Myometrial cell (primary cell): ENCODE measurements around the gene CALR. TPM values are rescaled to one million over a fixed set of nuclear protein-coding genes. Genes with fewer than 3 reads are reported as not detected.

Experiments used
- total RNA-seq: library from RNA; depleted of rRNA; stranded (reverse); fragments of >200 nt; gene quantifications from 2 replicates; pipeline ENCODE4 v1.2.3, GENCODE V29; 2015

CALR gene
- total RNA-seq: 1,851 and 1,968 TPM in 2 replicates

DNA sequence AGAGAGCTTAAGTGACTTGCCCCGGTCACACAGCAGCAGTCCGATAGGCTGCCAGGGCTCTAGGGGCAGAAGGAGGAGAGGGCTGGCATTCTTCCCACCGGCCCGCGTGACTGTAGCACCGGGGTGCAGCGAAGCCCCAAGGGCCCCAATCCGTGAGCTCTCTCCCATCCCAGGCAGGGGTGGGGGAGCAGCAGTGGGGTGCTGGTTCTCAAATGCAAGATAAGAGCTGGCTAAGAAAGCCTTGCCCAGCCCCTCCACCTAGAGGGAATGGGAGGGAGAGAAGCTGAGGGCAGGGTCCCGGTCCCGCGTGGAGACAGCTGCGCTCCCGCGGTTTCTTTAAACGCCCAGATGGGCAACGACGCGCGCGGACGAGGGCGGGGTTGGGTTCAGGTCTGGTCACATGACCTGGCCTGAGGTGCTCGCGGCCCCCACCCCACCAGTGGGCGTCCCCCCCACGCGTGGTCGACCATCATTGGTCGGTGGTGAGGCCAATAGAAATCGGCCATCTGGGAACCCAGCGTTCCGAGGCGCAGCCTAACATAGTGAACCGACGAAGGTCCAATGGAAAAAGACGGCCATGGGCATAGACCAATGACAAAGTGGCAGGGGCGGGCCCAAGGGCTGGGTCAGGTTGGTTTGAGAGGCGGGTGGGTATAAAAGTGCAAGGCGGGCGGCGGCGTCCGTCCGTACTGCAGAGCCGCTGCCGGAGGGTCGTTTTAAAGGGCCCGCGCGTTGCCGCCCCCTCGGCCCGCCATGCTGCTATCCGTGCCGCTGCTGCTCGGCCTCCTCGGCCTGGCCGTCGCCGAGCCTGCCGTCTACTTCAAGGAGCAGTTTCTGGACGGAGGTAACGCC lies at the start of gene CALR:
Gene CALR (plus strand): TSS at position 683 of the 852 bp plus-strand sequence. CDS start 71 bp downstream, at position 754.

DNA sequence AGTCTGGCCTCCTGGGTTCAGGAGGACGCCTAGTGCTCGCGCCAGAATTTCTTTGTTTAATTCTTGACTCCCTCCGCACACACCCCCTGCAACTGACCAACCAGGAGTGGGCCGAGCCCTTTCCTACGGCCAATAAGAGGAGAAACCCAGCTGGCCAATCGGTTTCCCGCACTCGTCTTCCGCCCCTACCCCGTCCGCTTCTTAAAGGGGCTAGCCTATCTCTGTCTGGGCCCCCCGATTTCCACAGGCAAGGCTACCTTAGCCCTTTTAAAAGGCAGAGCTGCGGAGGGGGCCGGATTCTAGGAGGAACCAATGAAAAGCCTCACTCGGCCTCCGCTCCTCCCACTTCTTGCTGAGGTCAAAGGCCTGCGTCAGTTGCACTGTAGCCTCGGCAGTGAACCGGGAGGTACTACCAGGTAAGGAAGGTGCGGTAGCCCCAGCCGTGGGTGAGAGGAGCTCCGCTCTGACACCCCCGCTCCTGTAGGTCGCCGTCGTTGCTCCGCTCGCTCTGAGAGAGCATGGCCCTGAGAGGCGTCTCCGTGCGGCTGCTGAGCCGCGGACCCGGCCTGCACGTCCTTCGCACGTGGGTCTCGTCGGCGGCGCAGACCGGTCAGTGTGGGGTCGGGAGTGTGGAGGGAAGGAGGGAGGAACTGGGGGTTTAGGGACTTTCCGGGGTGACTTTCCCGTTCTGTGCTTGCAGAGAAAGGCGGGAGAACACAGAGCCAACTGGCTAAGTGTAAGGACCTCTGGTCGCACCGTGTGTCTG lies 47.4 kb upstream of the CALR start, which contains the start of gene GCDH:
Gene GCDH (plus strand): TSS at position 374 of the 766 bp plus-strand sequence. CDS start 145 bp downstream, at position 519.

DNA sequence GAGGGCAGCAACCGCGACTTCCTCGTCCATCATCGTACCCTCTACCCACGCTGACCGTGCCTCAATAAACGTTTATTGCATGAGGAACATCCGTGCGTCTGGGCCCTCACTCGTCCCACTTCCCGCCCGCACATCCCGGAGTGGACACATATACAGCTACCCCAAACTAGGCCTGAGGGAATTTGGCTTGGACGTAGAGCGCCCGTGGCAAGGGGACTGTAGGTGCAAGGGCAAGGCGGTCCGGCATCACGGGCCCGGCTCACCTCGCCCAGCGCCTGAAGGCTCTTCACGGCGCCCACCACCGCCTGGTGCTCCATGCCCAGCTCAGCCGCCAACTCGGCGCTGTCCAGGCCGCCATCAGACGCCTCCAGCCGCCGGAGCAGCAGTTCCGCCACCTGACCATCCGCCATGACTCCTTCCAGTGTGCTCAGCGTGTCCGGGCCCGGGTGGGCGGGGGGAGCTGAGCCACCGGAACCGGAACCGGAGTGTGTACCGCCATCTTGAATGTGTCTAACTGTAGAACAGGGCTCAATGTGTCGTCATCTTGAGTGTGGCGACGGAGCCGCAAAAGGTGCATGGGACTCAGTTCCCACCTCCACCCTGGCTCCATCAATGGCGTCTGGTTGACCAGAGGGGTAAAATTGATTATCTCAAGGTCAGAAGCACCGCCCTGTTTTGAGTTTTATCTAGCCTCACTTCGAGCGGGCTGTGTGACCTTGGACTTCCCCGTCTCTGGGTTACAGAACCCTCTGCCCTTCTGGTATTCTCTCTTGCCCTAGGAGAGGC lies 4.9 kb upstream of the CALR start, which contains the start of gene FARSA:
Gene FARSA (minus strand): TSS at position 425 of the 786 bp plus-strand sequence. CDS start 15 bp downstream, at position 410.

DNA sequence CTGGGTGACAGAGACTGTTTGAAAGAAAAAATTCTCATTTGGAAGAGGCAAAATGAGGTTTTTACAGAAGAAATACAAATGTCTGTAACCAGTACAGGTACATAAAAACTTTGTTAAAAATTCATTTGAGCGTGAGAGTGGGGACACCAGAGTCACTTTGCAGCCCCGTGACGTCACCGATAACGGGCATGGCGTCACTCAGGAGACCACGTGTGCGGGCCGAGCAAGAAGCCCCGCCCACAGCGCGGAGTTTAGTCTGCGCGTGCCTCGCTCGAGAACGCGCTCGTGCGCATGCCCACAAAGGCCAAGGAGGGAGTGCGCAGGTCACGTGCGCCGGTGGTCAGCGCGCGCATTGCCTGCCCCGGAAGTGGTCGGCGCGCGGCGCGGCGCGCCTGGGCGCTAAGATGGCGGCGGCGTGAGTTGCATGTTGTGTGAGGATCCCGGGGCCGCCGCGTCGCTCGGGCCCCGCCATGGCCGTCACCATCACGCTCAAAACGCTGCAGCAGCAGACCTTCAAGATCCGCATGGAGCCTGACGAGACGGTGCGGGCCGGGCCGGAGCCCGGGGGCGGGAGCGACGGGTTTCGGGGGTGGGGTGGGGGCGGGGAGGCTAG lies 7.2 kb downstream of the CALR start, which contains the start of gene RAD23A:
Gene RAD23A (plus strand): TSS at position 384 of the 613 bp plus-strand sequence. CDS start 87 bp downstream, at position 471.

DNA sequence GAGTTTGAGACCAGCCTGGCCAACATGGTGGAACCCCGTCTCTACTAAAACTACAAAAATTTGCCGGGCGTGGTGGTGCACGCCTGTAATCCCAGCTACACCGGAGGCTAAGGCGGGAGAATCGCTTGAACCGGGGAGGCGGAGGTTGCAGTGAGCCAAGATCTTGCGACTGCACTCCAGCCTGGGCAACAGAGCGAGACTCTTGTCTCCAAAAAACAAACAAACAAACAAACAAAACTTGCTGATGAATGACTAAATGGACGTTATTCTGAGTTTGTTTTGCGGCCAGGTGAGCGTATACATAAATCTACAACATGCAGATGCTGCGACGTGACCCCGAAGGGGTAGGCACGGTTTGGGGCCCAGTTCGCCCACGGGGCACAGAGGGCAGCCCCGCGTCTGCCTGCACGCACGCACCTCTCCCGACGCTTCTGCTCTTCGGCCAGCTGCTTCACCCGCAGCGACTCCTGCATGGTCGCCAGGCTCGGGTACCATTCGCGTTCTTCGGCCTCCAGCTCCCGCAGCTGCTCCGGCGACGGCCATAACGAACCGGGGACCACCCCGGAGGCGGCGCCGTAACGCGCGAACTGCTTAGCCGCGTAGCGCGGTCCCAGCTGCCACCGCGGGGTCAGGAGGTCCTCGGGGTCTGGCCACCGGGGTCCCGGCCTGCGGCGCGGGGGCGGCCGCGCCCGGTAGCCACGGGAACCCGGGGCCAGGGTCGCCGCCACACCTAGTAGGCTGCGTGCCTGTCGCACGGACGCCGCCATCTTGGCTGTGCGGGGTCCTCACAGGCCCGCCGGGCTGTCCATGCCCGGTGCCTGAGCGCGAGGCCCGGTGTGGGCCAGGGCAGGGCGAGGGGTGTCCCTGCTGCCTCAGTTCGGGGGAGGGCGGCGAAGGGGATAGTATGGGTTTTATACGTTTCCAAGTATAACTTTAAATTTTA lies 18.3 kb downstream of the CALR start, which contains the start of gene GADD45GIP1:
Gene GADD45GIP1 (minus strand): TSS at position 778 of the 943 bp plus-strand sequence. CDS start 11 bp downstream, at position 767.

DNA sequence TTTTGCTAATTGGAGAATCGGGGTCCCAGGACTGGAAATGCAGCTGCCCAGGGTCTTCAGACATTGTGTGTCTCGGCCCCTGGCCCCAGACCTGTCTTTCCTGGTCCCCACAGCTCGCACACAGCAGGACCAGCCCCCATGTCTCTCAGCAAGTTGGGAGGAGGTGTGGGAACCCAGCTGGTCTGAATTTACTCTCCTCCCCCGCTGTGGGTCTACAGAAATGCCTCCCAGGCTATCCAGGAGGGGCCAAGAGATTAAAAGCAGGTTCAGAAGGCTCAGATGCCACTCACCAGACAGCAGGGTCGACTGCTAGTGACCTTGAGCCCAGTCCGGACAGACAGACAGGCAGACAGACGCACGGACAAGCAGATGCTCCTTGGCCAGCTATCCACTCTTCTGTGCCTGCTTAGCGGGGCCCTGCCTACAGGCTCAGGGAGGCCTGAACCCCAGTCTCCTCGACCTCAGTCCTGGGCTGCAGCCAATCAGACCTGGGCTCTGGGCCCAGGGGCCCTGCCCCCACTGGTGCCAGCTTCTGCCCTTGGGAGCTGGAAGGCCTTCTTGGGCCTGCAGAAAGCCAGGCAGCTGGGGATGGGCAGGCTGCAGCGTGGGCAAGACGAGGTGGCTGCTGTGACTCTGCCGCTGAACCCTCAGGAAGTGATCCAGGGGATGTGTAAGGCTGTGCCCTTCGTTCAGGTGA lies 31.0 kb downstream of the CALR start, which contains the start of gene DAND5:
Gene DAND5 (plus strand): TSS at position 285 of the 697 bp plus-strand sequence. CDS start 85 bp downstream, at position 370.

Other genes with a start within 250 kb of the CALR start
- 14.7 and 16.5 TPM in 2 replicates for gene FBXW9, start 242.0 kb upstream of the CALR start, total RNA-seq
- gene TNPO2, start 214.7 kb upstream of the CALR start, total RNA-seq: 14.7 and 26.2 TPM in 2 replicates
- 283 and 329 TPM in 2 replicates for gene TRIR, start 203.9 kb upstream of the CALR start, total RNA-seq
- 142 and 166 TPM in 2 replicates for gene GET3, start 201.1 kb upstream of the CALR start, total RNA-seq
- gene BEST2, start 186.8 kb upstream of the CALR start, total RNA-seq: not detected in 2 replicates
- 5.8 and 11.9 TPM in 2 replicates for gene HOOK2, start 163.1 kb upstream of the CALR start, total RNA-seq
- gene JUNB, start 147.1 kb upstream of the CALR start, total RNA-seq: 102 and 121 TPM in 2 replicates
- 379 and 428 TPM in 2 replicates for gene PRDX2, start 136.8 kb upstream of the CALR start, total RNA-seq
- gene THSD8, start 136.5 kb upstream of the CALR start, total RNA-seq: not detected in 2 replicates
- 34.2 and 53.0 TPM in 2 replicates for gene RNASEH2A, start 132.0 kb upstream of the CALR start, total RNA-seq
- gene RTBDN, start 104.0 kb upstream of the CALR start, total RNA-seq: not detected in 2 replicates
- 1.2 and 1.4 TPM in 2 replicates for gene MAST1, start 100.1 kb upstream of the CALR start, total RNA-seq
- 32.3 and 41.8 TPM in 2 replicates for gene DNASE2, start 57.2 kb upstream of the CALR start, total RNA-seq
- gene KLF1, start 51.4 kb upstream of the CALR start, total RNA-seq: not detected in 2 replicates
- gene GCDH, start 47.4 kb upstream of the CALR start, total RNA-seq: 50.3 and 51.9 TPM in 2 replicates
- not detected in 2 replicates for gene SYCE2, start 19.3 kb upstream of the CALR start, total RNA-seq
- gene FARSA, start 4.9 kb upstream of the CALR start, total RNA-seq: 58.3 and 76.7 TPM in 2 replicates
- gene RAD23A, start 7.3 kb downstream of the CALR start, total RNA-seq: 136 and 150 TPM in 2 replicates
- gene GADD45GIP1, start 18.6 kb downstream of the CALR start, total RNA-seq: 49.1 and 63.7 TPM in 2 replicates
- not detected in 2 replicates for gene DAND5, start 31.0 kb downstream of the CALR start, total RNA-seq
- gene NFIX, start 56.9 kb downstream of the CALR start, total RNA-seq: 47.6 and 49.4 TPM in 2 replicates
- 0.71 and 3.5 TPM in 2 replicates for gene LYL1, start 164.2 kb downstream of the CALR start, total RNA-seq
- gene TRMT1, start 178.1 kb downstream of the CALR start, total RNA-seq: 39.7 and 44.4 TPM in 2 replicates
- gene NACC1, start 179.7 kb downstream of the CALR start, total RNA-seq: 83.6 and 93.0 TPM in 2 replicates
- 70.2 and 97.2 TPM in 2 replicates for gene STX10, start 211.8 kb downstream of the CALR start, total RNA-seq
- 45.5 and 47.9 TPM in 2 replicates for gene IER2, start 211.8 kb downstream of the CALR start, total RNA-seq